HG02798 (cell line): ENCODE measurements around the gene DCBLD1.

Source experiments
- ATAC-seq: cut with Tn5 transposase; IDR thresholded peaks from one replicate; pipeline ENCODE4 v1.9.1; 2021; ENCODE audit warnings: mild to moderate bottlenecking; ENCODE audit not compliant: unreplicated experiment, poor library complexity

Gene DCBLD1

DNA sequence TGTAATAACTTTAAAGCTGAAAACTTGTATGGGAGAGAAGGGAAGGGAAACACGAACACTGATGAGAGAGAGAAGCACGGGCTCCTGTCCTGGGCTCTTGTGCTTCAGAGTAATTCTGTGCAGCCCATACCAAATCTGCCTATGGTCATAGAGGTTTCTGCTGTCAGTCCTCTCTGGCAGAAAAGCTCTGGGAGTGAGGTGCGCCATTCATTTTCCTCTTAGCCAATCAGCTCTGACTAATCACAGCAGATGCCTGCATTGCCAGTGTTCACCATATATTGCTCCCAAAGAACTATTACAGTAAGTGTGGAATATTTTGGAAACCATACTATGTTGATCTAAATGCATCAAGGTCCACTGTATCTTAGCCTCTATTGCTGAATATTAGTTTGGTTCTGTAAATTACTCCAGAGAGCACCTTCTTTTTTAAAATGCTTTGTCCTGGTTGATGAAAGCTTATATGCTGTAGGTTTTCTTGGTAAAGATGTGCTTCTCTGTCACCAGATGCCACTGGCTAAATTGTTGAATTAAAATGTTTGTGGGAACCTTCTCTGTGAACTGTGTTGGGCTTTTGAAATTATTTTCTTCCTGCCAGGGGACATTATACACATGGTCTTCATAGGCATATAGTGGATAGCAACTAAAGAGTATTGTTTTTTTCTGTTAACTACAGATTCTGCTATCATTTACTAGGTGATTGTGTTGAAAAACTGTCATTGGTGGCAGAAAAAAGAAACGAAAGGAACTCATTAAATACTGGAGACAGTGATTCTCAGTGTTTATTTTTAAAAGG lies 38.3 kb downstream of the DCBLD1 start:
- no peak for ATAC-seq

DNA sequence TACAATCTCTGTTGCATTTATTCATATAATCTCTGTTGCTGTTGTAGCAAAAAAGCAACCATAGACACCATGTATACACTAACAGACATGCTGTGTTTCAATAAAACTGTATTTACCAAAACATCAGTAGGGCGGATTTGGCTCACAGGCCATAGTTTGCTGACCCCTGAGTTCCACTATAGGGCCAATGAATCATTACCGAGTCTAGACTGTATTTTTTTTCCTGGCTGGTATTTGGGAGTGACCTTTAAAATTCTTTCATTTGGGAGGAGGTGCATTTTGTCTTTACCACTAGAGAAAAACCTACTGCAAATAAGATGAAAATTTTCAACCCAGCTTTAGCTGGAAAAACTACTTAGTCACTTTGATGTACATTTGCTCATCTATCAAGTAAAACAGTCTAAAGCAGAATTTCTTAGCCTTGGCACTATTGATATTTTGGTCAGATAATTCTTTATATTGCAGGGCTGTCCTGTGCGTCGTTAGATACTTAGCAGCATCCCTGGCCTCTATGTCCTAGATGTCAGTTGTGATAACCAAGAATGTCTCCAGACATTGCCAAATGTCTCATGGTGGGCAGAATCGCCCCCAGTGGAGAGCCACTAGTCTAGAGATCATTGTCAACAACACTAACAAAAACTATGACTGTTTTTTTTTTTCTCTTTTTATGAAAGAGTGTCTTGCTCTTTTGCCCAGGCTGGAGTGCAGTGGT lies 39.5 kb downstream of the DCBLD1 start:
- no peak for ATAC-seq

GRCh38 chr6:117525607-117526006 lies 43.1 kb downstream of the DCBLD1 start:
- no peak for ATAC-seq

DNA sequence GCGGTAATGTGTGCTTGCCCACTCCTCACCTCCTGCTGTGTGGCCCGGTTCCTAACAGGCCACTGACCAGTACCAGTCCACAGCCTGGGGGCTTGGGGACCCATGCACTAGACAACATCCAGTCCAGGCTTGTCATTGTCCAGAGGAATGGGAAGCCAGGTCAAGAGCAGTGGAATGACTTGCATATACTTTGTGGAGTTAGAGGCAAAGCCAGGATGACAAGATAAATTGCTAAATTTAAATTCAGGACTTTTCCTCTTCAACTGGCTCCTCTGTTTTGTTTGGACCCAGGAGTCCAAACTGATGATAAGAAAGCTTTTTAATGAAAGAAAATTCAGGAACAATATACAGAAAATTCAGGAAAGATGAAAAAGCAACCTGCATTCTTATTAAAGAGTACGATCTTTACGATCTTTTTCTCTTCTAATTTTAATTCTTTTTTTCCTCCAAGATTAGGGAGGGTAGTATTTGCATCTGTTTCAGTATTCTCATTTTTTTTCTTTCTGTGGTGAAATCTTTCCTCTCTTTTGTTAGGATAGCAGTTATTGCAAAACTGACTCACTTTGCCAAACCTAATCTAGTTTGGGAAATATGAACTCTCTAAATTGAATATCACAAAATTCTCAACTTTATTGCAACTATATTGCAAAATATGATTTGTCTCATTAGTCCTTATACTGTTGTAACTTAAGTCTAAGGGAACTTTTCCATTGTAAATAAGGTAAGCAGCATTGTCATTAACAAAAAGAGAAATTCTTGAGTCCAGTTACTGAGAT lies 48.2 kb downstream of the DCBLD1 start:
- ATAC-seq: no peak

DNA sequence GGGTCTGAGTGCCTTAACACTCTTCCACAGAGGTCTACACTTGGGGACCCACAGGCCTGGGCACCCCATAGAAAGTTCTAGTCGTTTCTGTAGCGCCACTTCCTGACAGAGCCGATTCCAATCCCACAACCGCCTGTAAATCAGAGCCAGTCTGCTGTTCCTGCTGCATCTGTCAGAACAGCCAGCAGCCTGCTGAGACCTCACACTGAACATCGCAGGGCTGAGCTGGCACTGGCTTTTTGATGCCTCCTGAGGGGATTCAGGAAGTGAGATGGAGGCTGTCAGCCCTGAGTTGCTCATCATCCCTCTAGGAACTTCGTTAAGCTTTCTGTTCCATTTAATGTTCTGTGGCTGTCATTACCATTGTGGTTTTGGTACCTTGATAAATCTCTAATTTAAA lies 48.9 kb downstream of the DCBLD1 start:
- no peak for ATAC-seq

GRCh38 chr6:117531809-117532725 lies 49.6 kb downstream of the DCBLD1 start:
- no peak for ATAC-seq

- no peak for ATAC-seq
Measured at GRCh38 chr6:117533775-117534174, 51.3 kb downstream of the DCBLD1 start.

DNA sequence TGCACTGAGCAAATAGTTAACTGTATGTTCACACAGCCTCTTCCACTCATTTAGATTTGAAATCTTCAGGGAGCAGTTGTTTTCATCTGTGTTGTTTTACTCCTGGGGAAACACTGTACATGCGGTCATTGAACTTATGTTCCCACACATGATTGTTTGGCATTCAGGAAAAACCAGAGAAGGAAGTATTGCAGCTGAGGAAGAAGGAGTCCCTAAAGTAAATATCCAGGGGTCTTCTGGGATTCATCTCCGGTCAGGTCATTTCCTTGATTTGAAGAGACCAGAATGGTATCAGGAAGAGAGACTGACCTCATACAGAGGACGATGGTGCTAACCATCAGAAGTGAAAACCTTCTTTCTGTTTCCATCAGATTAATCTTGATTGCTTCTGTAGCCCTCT lies 52.5 kb downstream of the DCBLD1 start:
- no peak for ATAC-seq

- no peak for ATAC-seq
Measured at GRCh38 chr6:117536317-117536716, 53.8 kb downstream of the DCBLD1 start.

- ATAC-seq: no peak
Measured at GRCh38 chr6:117538615-117539014, 56.1 kb downstream of the DCBLD1 start.

- no peak for ATAC-seq
Measured at GRCh38 chr6:117540670-117541069, 58.2 kb downstream of the DCBLD1 start.

GRCh38 chr6:117542493-117542892 lies 60.0 kb downstream of the DCBLD1 start:
- no peak for ATAC-seq

DNA sequence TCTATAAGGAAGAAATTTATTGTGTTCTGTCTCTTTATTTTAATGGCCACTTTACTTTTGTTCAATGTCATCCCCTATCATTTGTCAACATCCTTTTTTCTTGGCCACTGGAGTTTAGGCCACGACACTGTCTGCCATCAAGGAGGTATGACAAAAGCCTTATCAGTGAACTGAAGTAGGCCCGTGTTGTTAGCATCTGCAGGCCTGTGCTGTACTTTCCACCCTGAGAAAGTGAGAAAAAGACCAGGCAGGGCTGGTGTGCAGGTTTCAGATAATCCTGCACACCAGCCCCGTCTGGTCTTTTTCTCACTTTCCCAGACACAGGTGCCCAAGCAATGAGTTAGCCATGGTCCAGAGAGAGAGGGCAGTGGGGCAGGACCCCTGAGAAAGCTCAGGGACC lies 62.2 kb downstream of the DCBLD1 start:
- no peak for ATAC-seq

DNA sequence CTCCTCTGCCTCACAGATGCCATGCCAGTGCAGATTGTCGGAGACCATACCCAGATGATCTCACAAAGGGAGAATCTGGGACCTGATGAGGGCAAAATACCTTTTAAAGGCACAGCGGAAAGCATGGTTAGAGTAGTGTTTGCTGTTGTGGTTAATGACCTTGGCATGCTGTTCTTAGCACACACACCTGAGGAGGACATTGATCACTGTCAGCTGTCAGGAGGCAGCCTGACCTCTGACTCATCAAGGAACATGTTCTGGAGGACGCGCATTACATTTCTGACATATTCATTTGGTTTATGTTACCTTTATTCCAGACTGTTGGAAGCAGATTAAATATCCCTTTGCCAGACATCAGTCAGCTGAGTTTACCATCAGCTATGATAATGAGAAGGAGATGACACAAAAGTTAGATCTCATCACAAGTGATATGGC lies 62.7 kb downstream of the DCBLD1 start:
- no peak for ATAC-seq

GRCh38 chr6:117546674-117547073 lies 64.2 kb downstream of the DCBLD1 start:
- ATAC-seq: no peak

DNA sequence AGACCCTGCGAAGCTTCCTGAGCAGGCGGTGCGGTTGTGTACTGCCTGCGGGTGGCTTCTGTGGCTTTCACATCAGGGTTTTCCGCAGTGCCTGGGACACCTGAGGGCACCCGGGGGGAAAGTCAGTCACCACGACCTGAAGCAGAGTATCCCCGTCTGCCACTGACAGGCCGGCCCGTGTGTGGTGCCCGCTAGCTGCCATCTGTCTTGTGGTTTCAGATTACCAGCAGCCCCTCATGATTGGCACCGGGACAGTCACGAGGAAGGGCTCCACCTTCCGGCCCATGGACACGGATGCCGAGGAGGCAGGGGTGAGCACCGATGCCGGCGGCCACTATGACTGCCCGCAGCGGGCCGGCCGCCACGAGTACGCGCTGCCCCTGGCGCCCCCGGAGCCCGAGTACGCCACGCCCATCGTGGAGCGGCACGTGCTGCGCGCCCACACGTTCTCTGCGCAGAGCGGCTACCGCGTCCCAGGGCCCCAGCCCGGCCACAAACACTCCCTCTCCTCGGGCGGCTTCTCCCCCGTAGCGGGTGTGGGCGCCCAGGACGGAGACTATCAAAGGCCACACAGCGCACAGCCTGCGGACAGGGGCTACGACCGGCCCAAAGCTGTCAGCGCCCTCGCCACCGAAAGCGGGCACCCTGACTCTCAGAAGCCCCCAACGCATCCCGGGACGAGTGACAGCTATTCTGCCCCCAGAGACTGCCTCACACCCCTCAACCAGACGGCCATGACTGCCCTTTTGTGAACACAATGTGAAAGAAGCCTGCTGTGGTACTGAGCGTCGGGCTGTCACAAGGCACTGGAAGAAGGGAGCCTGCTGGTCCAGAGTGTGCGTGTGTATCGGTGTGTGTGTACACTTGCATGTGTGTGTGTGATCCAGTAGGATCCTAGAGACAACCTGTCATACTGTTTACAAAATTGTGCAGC lies 65.5 kb downstream of the DCBLD1 start:
- peak; percentile 56 for ATAC-seq

GRCh38 chr6:117548797-117549301 lies 66.4 kb downstream of the DCBLD1 start:
- no peak for ATAC-seq

DNA sequence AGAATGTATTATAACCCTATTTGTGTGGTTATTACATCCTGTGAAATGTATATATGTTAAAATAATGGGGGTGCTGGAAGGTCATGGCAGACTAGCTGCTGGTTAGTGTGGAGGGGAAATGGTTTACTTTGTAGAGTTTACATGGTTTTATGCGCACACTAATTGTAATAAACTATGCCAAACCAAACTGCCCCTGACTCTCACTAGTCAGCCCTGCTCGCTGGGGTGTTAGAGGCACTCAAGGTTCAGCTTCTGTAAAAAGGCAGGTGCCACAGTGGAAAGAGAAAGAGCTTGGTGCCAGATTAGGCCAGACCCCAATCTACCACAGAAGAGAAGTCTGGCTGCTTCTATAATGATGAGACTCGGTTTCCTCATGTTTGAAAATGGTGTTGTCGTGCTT lies 67.1 kb downstream of the DCBLD1 start:
- no peak for ATAC-seq
